ENCODE data around the gene TMF1.

Gene TMF1

DNA sequence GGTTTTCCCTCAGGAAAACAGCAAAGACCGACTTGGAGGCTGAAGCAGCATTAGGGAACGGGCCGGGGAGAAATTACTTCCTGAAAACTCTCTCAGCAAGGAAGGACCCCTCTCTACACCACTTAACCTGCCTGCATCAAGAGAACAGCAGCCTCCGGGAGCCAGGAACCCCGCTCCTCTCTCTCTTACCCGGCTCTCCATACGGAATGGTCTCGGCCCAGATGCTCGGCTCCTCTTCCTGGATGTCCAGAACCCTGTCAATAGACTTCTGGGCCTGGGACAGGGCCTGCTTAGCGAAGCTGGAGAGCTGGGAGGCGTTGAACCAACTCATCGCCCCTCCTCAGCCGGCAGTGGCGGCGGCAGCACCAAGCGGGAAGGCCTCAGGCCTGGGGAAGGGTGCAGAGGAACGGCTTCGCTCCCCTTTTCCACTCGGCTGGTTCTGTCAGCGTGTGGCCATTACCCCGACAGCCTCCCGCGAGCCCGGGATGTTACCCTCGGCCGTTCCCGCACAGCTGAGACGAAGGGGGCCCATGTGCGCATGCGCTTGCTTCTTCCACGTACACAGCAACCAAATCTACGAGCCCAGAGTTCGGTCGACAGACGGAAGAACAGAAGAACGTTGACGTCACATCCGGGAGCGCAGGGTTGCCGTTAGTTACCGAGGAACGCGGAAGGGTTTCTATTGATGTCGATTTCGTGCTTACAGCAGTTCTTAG lies at the start of gene TMF1:
Gene TMF1 (minus strand): TSS at position 578 of the 716 bp plus-strand sequence. CDS start 247 bp downstream, at position 331.
- DNase-seq = no peak

DNA sequence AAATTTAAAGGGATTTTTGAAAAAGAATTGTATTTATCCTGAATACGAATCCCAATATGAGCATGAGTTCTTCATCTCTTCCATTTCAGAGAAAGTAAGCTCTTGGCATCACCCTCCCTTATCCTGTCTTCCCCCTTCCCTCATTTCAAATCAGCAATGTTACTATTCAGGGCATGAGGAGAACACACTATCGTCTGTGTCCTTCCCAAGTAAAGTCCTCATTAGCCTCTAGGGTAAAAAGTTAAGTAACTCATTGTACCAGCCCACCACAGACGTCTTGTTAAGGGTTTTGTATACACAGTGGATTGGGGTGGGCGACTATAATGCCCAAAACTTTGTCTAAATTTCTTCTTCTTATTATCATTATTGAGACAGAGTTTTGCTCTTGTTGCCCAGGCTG lies 47.4 kb upstream of the TMF1 start:
- DNase-seq = no peak

DNA sequence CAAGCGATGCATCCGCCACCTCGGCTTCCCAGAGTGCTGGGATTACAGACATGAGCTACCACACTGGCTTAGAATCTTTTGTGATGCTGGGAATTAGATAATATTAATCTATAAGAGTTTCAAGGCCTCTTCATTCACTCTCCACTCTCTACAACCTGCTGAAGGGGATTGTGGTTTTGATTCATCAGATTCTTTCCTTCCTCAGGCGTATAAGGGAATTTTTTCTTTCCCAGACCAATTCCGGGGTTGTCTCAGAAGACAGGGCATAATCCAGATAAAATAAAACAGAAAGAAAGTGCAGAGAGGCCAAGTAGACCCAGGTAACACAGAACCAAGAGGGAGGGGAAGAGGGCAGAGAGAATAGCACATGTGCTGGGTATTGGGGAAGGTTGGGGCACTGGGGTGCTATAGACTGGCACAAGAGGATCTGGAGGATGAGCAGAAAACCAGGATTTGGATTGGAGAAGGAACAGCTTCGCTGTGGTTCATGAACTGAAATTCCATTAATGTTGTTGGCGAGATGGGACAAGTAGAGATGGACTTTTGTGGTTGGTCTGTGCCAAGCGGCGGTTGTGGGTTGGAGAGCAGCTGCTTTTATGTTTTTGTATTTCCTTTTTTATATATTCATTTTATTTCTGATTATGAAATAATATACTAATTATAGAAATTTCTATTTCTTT lies 45.4 kb upstream of the TMF1 start:
- DNase-seq = no peak

- no peak for DNase-seq
Observed at GRCh38 chr3:69096299-69096698, 44.2 kb upstream of the TMF1 start.

DNA sequence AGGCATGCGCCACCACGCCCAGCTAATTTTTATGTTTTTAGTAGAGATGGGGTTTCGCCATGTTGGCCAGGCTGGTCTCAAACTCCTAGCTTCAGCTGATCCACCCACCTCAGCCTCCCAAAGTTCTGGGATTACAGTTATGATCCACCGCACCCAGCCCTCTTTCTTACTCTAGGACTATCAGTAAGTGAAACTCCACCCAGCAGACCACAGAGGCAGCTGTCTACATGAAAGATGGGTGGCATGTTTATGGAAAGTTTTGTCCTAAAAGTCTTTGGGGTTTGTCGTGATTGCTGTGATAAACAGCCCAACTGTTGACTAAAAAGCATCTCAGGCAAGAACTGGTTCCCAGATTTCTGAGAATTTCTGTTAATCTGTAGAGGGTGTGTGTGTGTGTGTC lies 43.5 kb upstream of the TMF1 start:
- DNase-seq = peak; percentile 77

- peak; percentile 71 for DNase-seq
Observed at GRCh38 chr3:69094467-69095205, 42.5 kb upstream of the TMF1 start.

GRCh38 chr3:69092030-69092516 lies 39.9 kb upstream of the TMF1 start:
- DNase-seq = peak; percentile 75

GRCh38 chr3:69091389-69092029 lies 39.4 kb upstream of the TMF1 start:
- no peak for DNase-seq

DNA sequence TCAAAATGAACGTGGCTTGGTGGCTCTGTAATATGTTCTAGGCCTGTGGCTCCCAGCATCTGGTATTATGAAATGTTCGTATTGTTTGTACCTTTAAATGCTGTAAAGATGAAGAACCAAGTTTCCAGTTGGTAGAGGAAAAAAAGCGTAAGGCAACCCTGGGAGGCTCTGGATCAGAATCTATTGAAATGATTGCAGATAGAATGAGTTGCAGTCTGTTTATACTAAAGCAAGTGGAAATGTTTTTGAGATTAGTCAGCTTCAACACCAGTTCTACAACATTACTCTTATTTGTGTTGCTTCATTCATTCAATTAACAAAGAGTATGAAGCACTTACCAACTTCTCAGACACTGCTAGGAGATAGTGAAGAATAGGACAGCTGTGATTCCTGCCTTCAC lies 37.9 kb upstream of the TMF1 start:
- no peak for DNase-seq

DNA sequence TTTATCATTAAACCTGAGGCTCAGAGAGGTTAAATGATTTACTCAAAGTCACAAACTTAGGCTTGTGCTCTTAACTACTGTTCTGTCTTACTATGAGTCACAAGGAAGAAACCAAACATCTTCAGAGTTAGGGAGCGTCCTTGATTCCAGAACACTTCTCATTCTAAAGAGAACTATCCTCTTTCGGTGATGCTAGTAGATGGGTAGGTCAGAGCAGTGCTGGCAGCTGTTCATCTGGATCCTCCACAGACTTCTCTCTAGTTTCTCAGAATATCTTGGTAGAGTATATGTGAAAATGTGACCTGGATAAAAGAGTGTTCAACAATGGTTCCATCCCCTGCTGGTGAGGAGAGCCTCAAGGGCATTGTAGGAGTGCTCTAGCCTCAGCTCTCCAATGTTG lies 35.9 kb upstream of the TMF1 start:
- DNase-seq = no peak

DNA sequence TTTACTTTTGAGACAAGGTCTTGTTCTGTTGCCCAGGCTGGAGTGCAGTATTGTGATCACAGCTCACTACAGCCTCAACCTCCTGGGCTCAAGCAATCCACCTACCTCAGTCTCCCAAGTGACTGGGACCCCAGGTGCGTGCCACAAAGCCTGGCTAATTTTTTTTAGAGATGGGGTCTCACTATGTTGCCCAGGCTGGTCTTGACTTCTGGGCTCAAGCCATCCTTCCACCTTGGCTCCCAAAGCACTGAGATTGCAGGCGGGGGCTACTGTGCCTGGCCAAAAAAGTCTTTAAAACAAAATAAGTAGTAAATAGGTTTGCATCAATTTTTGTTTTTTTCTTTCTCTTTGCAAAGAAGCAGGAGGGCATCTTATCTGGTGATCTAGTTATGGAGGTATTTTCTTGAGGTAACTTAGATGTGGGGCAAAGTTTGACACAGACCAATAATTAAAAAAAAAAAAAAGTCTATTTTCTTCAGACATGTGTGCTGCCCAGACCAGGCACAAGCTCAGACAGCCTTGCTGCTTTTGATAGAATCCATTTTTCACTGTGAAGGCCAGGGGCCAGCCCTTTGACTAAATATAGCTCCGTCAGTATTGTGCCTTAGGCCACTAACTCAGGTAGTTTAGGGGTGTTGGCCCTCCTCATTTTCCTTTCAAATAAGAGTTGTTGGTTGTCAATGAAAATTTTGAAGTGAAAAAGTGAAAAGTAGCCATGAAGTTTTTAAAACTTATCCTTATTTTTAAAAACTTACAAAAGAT lies 35.1 kb upstream of the TMF1 start:
- no peak for DNase-seq

- DNase-seq = peak; percentile 68
Observed at GRCh38 chr3:69085833-69086722, 33.9 kb upstream of the TMF1 start.

DNA sequence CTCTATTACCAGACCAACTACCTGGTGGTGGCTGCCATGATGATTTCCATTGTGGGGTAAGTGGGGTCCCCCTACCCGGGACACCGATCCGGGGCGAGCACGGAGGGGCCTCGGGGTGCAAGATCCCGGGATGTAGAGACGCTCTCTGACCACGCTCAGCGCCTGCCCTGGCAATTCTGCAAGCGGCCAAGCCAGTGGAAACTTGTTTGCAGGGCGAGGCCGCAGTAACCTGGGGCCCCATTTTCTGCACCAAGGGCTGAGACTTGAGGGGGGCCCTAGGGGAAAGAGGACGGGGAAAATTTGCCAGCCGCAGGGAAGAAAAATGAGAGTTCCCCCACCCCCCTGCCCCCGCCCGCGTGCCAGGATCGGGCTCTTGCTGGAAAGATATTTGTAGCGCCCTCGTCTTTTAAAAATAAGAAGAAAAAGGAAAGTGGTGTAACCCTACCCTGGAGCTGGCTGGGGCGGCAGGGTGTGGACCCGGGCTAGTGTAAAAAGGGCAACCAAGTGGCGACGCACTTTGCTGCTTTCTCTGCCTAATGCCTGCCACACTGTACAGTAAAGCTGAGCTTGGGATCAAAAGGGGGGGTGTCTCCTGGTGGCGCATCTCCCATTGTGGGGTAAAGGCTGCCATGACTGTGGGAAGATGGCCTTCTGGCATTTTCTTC lies 33.2 kb upstream of the TMF1 start:
- DNase-seq = peak; percentile 38

- DNase-seq = peak; percentile 95
Observed at GRCh38 chr3:69084326-69085167, 32.4 kb upstream of the TMF1 start, which contains the start of gene ARL6IP5. Gene ARL6IP5, plus strand, starts transcription at chr3:69084937. Its CDS starts 111 bp downstream, at chr3:69085048.

DNA sequence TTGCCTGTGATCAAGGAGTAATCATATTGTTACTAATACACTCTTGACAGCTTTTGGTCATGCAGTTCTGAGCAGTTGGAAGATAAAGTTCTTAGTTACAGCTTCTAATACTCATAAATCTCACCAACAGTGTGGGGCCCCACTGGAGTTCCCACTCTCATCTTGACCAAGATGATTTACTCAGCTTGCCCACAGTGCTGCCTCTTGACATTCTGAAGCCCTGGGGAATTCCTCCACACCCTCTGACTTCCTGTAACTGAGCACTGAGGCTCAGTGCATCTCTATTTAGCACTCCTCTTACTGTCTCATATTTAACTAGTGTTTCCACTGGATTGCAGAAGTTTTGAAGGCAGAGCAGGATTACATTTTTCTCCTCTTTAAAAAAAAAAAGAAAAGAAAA lies 30.7 kb upstream of the TMF1 start:
- DNase-seq = peak; percentile 66

- no peak for DNase-seq
Observed at GRCh38 chr3:69082361-69082760, 30.2 kb upstream of the TMF1 start.

GRCh38 chr3:69081583-69082262 lies 29.6 kb upstream of the TMF1 start:
- peak; percentile 43 for DNase-seq

- DNase-seq = peak; percentile 84
Observed at GRCh38 chr3:69080233-69080920, 28.2 kb upstream of the TMF1 start, which contains the start of gene UBA3. Gene UBA3, minus strand, starts transcription at chr3:69080365. Its CDS starts 12 bp downstream, at chr3:69080353.

Data from OCI-M1 (cell line).